HepG2 (cell line): ENCODE measurements around the gene CCDC192. TPM values are rescaled to one million over a fixed set of nuclear protein-coding genes. Genes with fewer than 3 reads are reported as not detected.

ENCODE experiments used
- ATAC-seq: fragments of 200-7000 bp; cut with Tn5 transposase; 3 replicates; pipeline ENCODE4 v1.9.1; 2020; ENCODE audit warnings: mild to moderate bottlenecking, moderate library complexity
- BruUV-seq: library from RNA; stranded (reverse); fragments of 400-500 nt; replicated peaks from 2 replicates; lab custom pipeline; 2021; lab: Mats Ljungman, UMichigan
- CTCF ChIA-PET: fragments of 300-600 bp; formaldehyde crosslinking; extraction: SDS; loops from one replicate; lab custom pipeline; 2021; ENCODE audit warnings: low total read pairs, inconsistent platforms, low intra/inter-chr PET ratio; lab: Yijun Ruan, JAX
- POLR2A ChIA-PET: fragments of 350-600 bp; sonication (Branson Sonifier 250); formaldehyde crosslinking; loops from one replicate; lab custom pipeline; 2020; ENCODE audit warnings: antibody characterized with exemption, inconsistent platforms; lab: Yijun Ruan, JAX
- DNase-seq: peaks from one replicate; pipeline ENCODE4 v3.0.0-alpha.2; 2015; ENCODE audit warnings: low spot score
- FAIRE-seq: peaks from 3 replicates; lab custom pipeline; 2011; peaks lifted over from hg19 to GRCh38; lab: Jason Lieb, UNC
- H2AFZ ChIP-seq: one replicate; pipeline ENCODE4 v1.6.1; 2011; ENCODE audit warnings: low read length, inconsistent platforms
- H3K27ac ChIP-seq: fragments of 300-600 bp; 3 replicates; pipeline ENCODE4 v1.8.0; 2011; ENCODE audit warnings: mixed run types, mild to moderate bottlenecking, mixed read lengths, low read length, inconsistent platforms; ENCODE audit not compliant: insufficient read depth; ENCODE audit errors: extremely low read length
- H3K27me3 ChIP-seq, 2 experiments: fragments of 200-600 bp in 1 of 2; 2 replicates in 1 of 2; 3 replicates in 1 of 2; pipeline versions ENCODE4 v1.6.0 to v1.8.0; 2011; ENCODE audit warnings: low read length in 2 of 2, mild to moderate bottlenecking in 2 of 2, moderate library complexity in 2 of 2, inconsistent platforms in 1 of 2; ENCODE audit not compliant: insufficient read depth in 2 of 2, control insufficient read depth in 1 of 2
- H3K36me3 ChIP-seq, 2 experiments: fragments of 200-600 bp in 1 of 2; replicated peaks in 1 of 2; 2 replicates in 1 of 2; 3 replicates in 1 of 2; pipeline versions ENCODE4 v1.5.1 to v1.8.0; 2011; ENCODE audit warnings: low read length in 2 of 2, inconsistent platforms in 1 of 2; ENCODE audit not compliant: insufficient read depth in 2 of 2, control insufficient read depth in 1 of 2
- H3K4me1 ChIP-seq: 2 replicates; pipeline ENCODE4 v1.5.1; 2012; ENCODE audit warnings: low read length, inconsistent platforms; ENCODE audit not compliant: insufficient read depth
- H3K4me2 ChIP-seq: 2 replicates; pipeline ENCODE4 v1.6.0; 2011; ENCODE audit warnings: low read depth, low read length, inconsistent platforms
- H3K4me3 ChIP-seq, 3 experiments: fragments of 200-600 bp in 1 of 3; sonication (generic), shearing (Covaris generic) in 1 of 3; replicated peaks in 1 of 3; 2 replicates each; pipeline ENCODE4 v1.5.1; 2011 to 2016; ENCODE audit warnings: low read length in 3 of 3, inconsistent platforms in 2 of 3, low read depth in 2 of 3, mild to moderate bottlenecking in 2 of 3, control low read depth in 1 of 3, mixed read lengths in 1 of 3; ENCODE audit not compliant: insufficient read depth in 1 of 3
- H3K79me2 ChIP-seq: one replicate; pipeline ENCODE4 v1.6.1; 2011; ENCODE audit warnings: low read length, inconsistent platforms; ENCODE audit not compliant: insufficient read depth
- H3K9ac ChIP-seq: 2 replicates; pipeline ENCODE4 v1.6.0; 2011; ENCODE audit warnings: mild to moderate bottlenecking, low read depth, low read length, inconsistent platforms; ENCODE audit not compliant: insufficient read depth
- H3K9me3 ChIP-seq: 2 replicates; pipeline ENCODE4 v1.5.1; 2012; ENCODE audit warnings: mild to moderate bottlenecking, low read length
- H4K20me1 ChIP-seq: 2 replicates; pipeline ENCODE4 v1.6.0; 2011; ENCODE audit warnings: inconsistent platforms, mild to moderate bottlenecking, low read length, moderate library complexity; ENCODE audit not compliant: insufficient read depth
- HHEX ChIP-seq: IDR thresholded peaks from 2 replicates; pipeline ENCODE4 v1.6.1; 2016; ENCODE audit warnings: control low read depth
- MTF1 ChIP-seq: sonication (generic); formaldehyde crosslinking; IDR thresholded peaks from 2 replicates; pipeline ENCODE4 v1.5.0; 2020; ENCODE audit warnings: missing genetic modification reagents
- NFKB2 ChIP-seq: sonication (generic); formaldehyde crosslinking; IDR thresholded peaks from 2 replicates; pipeline ENCODE4 v1.4.0; 2020; ENCODE audit warnings: missing genetic modification reagents, borderline replicate concordance
- RXRA ChIP-seq: sonication (generic); formaldehyde crosslinking; IDR thresholded peaks from 2 replicates; pipeline ENCODE4 v1.5.1; 2020; ENCODE audit warnings: missing genetic modification reagents
- SP140L ChIP-seq: sonication (generic); formaldehyde crosslinking; IDR thresholded peaks from 2 replicates; pipeline ENCODE4 v1.4.0; 2020; ENCODE audit warnings: missing genetic modification reagents, borderline replicate concordance
- TBX3 ChIP-seq: fragments of 450-650 bp; IDR thresholded peaks from 2 replicates; pipeline ENCODE4 v1.6.1; 2017; ENCODE audit warnings: antibody characterized with exemption, mild to moderate bottlenecking, inconsistent platforms, borderline replicate concordance
- ZNF335 ChIP-seq: sonication (generic); formaldehyde crosslinking; IDR thresholded peaks from 2 replicates; pipeline ENCODE4 v1.4.0; 2020; ENCODE audit warnings: missing genetic modification reagents
- ZNF629 ChIP-seq: sonication (generic); formaldehyde crosslinking; conservative IDR thresholded peaks from 2 replicates; pipeline ENCODE4 v1.5.0; 2020; ENCODE audit warnings: missing genetic modification reagents
- in situ Hi-C: cut with HindIII; loops from 2 replicates; pipeline ENCODE4 v1.10.0; 2017; ENCODE audit warnings: low pct_unique_long_range_greater_than_20kb; ENCODE audit not compliant: extremely low pct_ligation_motif_present
- intact Hi-C: fragments of 100-400 bp; cut with micrococcal nuclease; formaldehyde crosslinking; loops from one replicate; pipeline ENCODE4 v1.10.0; 2022; ENCODE audit not compliant: unreplicated experiment
- polyA plus RNA-seq, 8 experiments: library from polyadenylated mRNA; depleted of rRNA in 3 of 8; stranded (reverse) in 7 of 8; unstranded in 1 of 8; fragments of >200 nt; fragmentation: Illumina TruSeq in 4 of 8; extraction: Trizol in 4 of 8; gene quantifications; 2 replicates each; pipeline versions ENCODE4 v1.2.1 to v1.2.3, GENCODE V29; 2011 to 2016; ENCODE audit warnings: low read depth in 4 of 8, missing spikeins in 1 of 8, mixed read lengths in 1 of 8; ENCODE audit not compliant: insufficient read depth in 1 of 8
- total RNA-seq, 5 experiments: library from RNA; depleted of rRNA; stranded (reverse); fragments of >200 nt; fragmentation: Illumina TruSeq; extraction: Trizol; gene quantifications; 2 replicates each; pipeline ENCODE4 v1.2.3, GENCODE V29; 2016; ENCODE audit warnings: low read depth in 1 of 5
- TF ChIP-seq, protein P1 (sequence below): sonication (generic); formaldehyde crosslinking; IDR thresholded peaks from 2 replicates; pipeline ENCODE4 v1.9.0; 2021; ENCODE audit warnings: missing genetic modification reagents, borderline replicate concordance

Gene CCDC192
- total and polyA plus RNA-seq, 2 of the 13 experiments (the other 11 are each of a cell fraction or from before 2014, with no cell fraction given) = not detected

DNA sequence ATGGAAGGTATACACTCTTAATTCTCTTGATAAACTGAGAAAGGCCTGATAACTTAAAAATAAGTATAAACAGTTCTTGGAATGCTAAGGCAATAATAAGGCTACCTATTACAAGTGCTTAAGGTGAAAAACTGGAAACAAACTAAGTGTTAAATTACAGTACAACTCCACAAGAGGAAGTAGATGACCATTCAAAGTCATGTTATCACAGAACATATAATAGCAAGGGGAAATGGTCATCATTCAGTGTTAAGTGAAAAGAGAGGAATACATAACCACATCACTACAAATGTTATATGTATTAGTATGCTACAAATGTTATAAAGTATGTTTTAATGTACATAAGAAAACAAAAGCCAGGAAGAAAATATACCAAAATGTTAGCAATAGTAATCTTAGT is 135.9 kb downstream of the CCDC192 start:
- FAIRE-seq = no peak
- no peak overlapping the region for H3K9ac ChIP-seq
- H3K9me3 ChIP-seq = no peaks in the 10 kb centered on the region
- no peaks in the 10 kb centered on the region; a peak in 1 of 5 replicates for H3K27me3 ChIP-seq
- BruUV-seq = no TSS peak
- H3K27ac ChIP-seq = no peak overlapping the region
- in situ Hi-C loops = no loop called here
- no peak overlapping the region for H3K4me2 ChIP-seq
- no peak overlapping the region for H2AFZ ChIP-seq
- H3K79me2 ChIP-seq = no peaks in the 10 kb centered on the region
- no peak for DNase-seq
- CTCF ChIA-PET = no interaction called here
- H3K36me3 ChIP-seq = no peaks in the 10 kb centered on the region
- POLR2A ChIA-PET = no interaction called here
- ATAC-seq = no peak
- no peaks in the 10 kb centered on the region for H4K20me1 ChIP-seq
- intact Hi-C loops = no loop called here
- TF ChIP-seq HHEX (CRISPR knock-in tag) = no peak
- TF ChIP-seq ZNF335 (CRISPR knock-in tag) = no peak
- TF ChIP-seq RXRA (CRISPR knock-in tag) = no peak
- no peak for TF ChIP-seq TBX3
- no peak for TF ChIP-seq SP140L (CRISPR knock-in tag)
- no peak for TF ChIP-seq ZNF629 (CRISPR knock-in tag)
- TF ChIP-seq MTF1 = no peak
- TF ChIP-seq, protein P1, sequence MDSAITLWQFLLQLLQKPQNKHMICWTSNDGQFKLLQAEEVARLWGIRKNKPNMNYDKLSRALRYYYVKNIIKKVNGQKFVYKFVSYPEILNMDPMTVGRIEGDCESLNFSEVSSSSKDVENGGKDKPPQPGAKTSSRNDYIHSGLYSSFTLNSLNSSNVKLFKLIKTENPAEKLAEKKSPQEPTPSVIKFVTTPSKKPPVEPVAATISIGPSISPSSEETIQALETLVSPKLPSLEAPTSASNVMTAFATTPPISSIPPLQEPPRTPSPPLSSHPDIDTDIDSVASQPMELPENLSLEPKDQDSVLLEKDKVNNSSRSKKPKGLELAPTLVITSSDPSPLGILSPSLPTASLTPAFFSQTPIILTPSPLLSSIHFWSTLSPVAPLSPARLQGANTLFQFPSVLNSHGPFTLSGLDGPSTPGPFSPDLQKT (CRISPR knock-in tag) = no peak
- TF ChIP-seq NFKB2 (CRISPR knock-in tag) = no peak
- TF ChIP-seq, all 625 proteins: peak for 0
- H3K4me3 ChIP-seq = no peak overlapping the region
- no peaks in the 10 kb centered on the region for H3K4me1 ChIP-seq
